GM23338 (cell line): ENCODE results near the gene ZNF611. TPM values are rescaled to one million over a fixed set of nuclear protein-coding genes. Genes with fewer than 3 reads are reported as not detected.

Experiments
- ATAC-seq: fragments of 200-7000 bp; cut with Tn5 transposase; 3 replicates; pipeline ENCODE4 v1.9.1; 2020
- DNase-seq: peaks from one replicate; pipeline ENCODE4 v3.0.0-alpha.2; 2015; ENCODE audit warnings: low spot score
- H2AFZ ChIP-seq: fragments of 200-600 bp; sonication (generic); 2 replicates; pipeline ENCODE4 v1.8.0; 2016; ENCODE audit warnings: antibody characterized with exemption, mild to moderate bottlenecking, moderate library complexity
- H3F3A ChIP-seq: fragments of 200-600 bp; sonication (generic); replicated peaks from 2 replicates; pipeline ENCODE4 v1.8.0; 2017; ENCODE audit warnings: antibody characterized with exemption, mixed run types, low read depth
- H3K27ac ChIP-seq: fragments of 200-600 bp; sonication (generic); 2 replicates; pipeline ENCODE4 v1.6.1; 2016; ENCODE audit warnings: low read depth
- H3K27me3 ChIP-seq: fragments of 200-600 bp; sonication (generic); 2 replicates; pipeline ENCODE4 v1.8.0; 2016; ENCODE audit warnings: mild to moderate bottlenecking, mixed run types, moderate library complexity; ENCODE audit not compliant: insufficient read depth
- H3K36me3 ChIP-seq: fragments of 200-600 bp; sonication (generic); 2 replicates; pipeline ENCODE4 v1.8.0; 2016; ENCODE audit warnings: mild to moderate bottlenecking; ENCODE audit not compliant: insufficient read depth
- H3K4me1 ChIP-seq: fragments of 200-600 bp; sonication (generic); 2 replicates; pipeline ENCODE4 v1.8.0; 2016; ENCODE audit warnings: mild to moderate bottlenecking, moderate library complexity; ENCODE audit not compliant: insufficient read depth
- H3K4me2 ChIP-seq: fragments of 200-600 bp; sonication (generic); 2 replicates; pipeline ENCODE4 v1.7.1; 2017; ENCODE audit warnings: mixed run types
- H3K4me3 ChIP-seq: fragments of 200-600 bp; sonication (generic); 2 replicates; pipeline ENCODE4 v1.6.1; 2016; ENCODE audit warnings: mixed run types
- H3K79me2 ChIP-seq: fragments of 200-600 bp; sonication (generic); replicated peaks from 2 replicates; pipeline ENCODE4 v1.8.0; 2017; ENCODE audit warnings: mild to moderate bottlenecking; ENCODE audit not compliant: insufficient read depth
- H3K9me2 ChIP-seq: fragments of 200-600 bp; sonication (generic); 2 replicates; pipeline ENCODE4 v1.8.0; 2017; ENCODE audit not compliant: insufficient read depth
- H4K20me1 ChIP-seq: fragments of 200-600 bp; sonication (generic); replicated peaks from 2 replicates; pipeline ENCODE4 v1.8.0; 2017; ENCODE audit warnings: mild to moderate bottlenecking; ENCODE audit not compliant: insufficient read depth
- H3K27ac Mint-ChIP-seq: 2 replicates; pipeline ENCODE4 v1.8.0; 2020; ENCODE audit warnings: inconsistent platforms, mild to moderate bottlenecking, moderate library complexity, mixed read lengths
- H3K27me3 Mint-ChIP-seq: 3 replicates; pipeline ENCODE4 v1.8.0; 2022; ENCODE audit warnings: low read depth, mild to moderate bottlenecking, moderate library complexity, mixed read lengths, inconsistent platforms; ENCODE audit not compliant: insufficient read depth, poor library complexity
- H3K36me3 Mint-ChIP-seq: 3 replicates; pipeline ENCODE4 v1.8.0; 2021; ENCODE audit warnings: low read depth, mild to moderate bottlenecking, inconsistent platforms, moderate library complexity, mixed read lengths
- H3K4me1 Mint-ChIP-seq: 3 replicates; pipeline ENCODE4 v1.8.0; 2020; ENCODE audit warnings: mild to moderate bottlenecking, inconsistent platforms, mixed read lengths
- H3K4me3 Mint-ChIP-seq: 3 replicates; pipeline ENCODE4 v1.8.0; 2021; ENCODE audit warnings: moderate library complexity, mild to moderate bottlenecking, inconsistent platforms, mixed read lengths
- H3K9me3 Mint-ChIP-seq: 3 replicates; pipeline ENCODE4 v1.8.0; 2020; ENCODE audit warnings: moderate library complexity, mild to moderate bottlenecking, inconsistent platforms, mixed read lengths
- CTCF ChIP-seq, 2 experiments: fragments of 200-600 bp in 1 of 2; sonication (generic) in 1 of 2; conservative IDR thresholded peaks; 2 replicates each; pipeline versions ENCODE4 v1.5.1 to v1.6.1; 2016 to 2017; ENCODE audit warnings: antibody characterized with exemption in 2 of 2, low read depth in 2 of 2, mild to moderate bottlenecking in 2 of 2, moderate library complexity in 1 of 2
- EZH2 ChIP-seq: fragments of 200-600 bp; sonication (generic); IDR thresholded peaks from one replicate; pipeline ENCODE4 v1.8.0; 2017; ENCODE audit warnings: antibody characterized with exemption, mild to moderate bottlenecking, low read depth; ENCODE audit not compliant: unreplicated experiment
- JUNB ChIP-seq: IDR thresholded peaks from one replicate; pipeline ENCODE4 v1.6.1; 2016; ENCODE audit warnings: antibody characterized with exemption; ENCODE audit not compliant: unreplicated experiment
- POLR2AphosphoS5 ChIP-seq: IDR thresholded peaks from 2 replicates; pipeline ENCODE4 v1.6.1; 2016; ENCODE audit warnings: antibody characterized with exemption, low read depth
- STAT1 ChIP-seq: IDR thresholded peaks from one replicate; pipeline ENCODE4 v1.6.1; 2016; ENCODE audit warnings: antibody characterized with exemption; ENCODE audit not compliant: unreplicated experiment
- ZNF331 ChIP-seq: fragments of 250-450 bp; sonication (Bioruptor Pico); IDR thresholded peaks from 2 replicates; pipeline ENCODE4 v1.5.0; 2020; ENCODE audit warnings: low read depth, mild to moderate bottlenecking, moderate library complexity
- polyA plus RNA-seq: library from polyadenylated mRNA; unstranded; fragments of >200 nt; fragmentation: Nextera tagmentation; extraction: Ambion mirVana; gene quantifications from 2 replicates; pipeline ENCODE4 v1.2.1, GENCODE V29; 2016
- total RNA-seq: library from RNA; depleted of rRNA; stranded (reverse); fragments of >200 nt; shearing (Covaris generic); gene quantifications from 2 replicates; pipeline ENCODE4 v1.2.3, GENCODE V29; 2014
- TF ChIP-seq, protein P1 (sequence below): fragments of 250-450 bp; sonication (Bioruptor Pico); IDR thresholded peaks from 2 replicates; pipeline ENCODE4 v1.5.0; 2020; ENCODE audit warnings: mild to moderate bottlenecking, moderate library complexity
- TF ChIP-seq, protein P2 (sequence below): IDR thresholded peaks from 2 replicates; pipeline ENCODE4 v1.6.1; 2016; ENCODE audit warnings: antibody characterized with exemption

The ZNF611 gene
- total and polyA plus RNA-seq, 2 experiments from 2014 or later: 5.3 to 16.4 TPM

GRCh38 chr19:52666506-52666905 is 68.3 kb downstream of the ZNF611 start:
- Histone ChIP-seq H3K4me2 (no peak overlapping the region), H4K20me1 (no peaks in the 10 kb centered on the region; the same call in 1 of the 2 replicates), H3K27me3 (no peaks in the 10 kb centered on the region), H3K4me3 (no peak overlapping the region), H3K9me2 (no peaks in the 10 kb centered on the region), H3K27ac (no peak overlapping the region), H3K36me3 (no peaks in the 10 kb centered on the region), H3F3A (no peaks in the 10 kb centered on the region), H3K4me1 (peaks cover 16% of the 10 kb centered on the region), H2AFZ (no peak overlapping the region), H3K79me2 (no peaks in the 10 kb centered on the region)
- Mint-ChIP-seq H3K36me3 (peaks cover 4% of the 10 kb centered on the region; the same call in 2 of the 3 replicates), H3K4me3 (no peak overlapping the region), H3K4me1 (peaks cover 28% of the 10 kb centered on the region), H3K27ac (no peak overlapping the region), H3K9me3 (no peaks in the 10 kb centered on the region), H3K27me3 (peaks cover 2% of the 10 kb centered on the region)
- TF ChIP-seq, protein P1, sequence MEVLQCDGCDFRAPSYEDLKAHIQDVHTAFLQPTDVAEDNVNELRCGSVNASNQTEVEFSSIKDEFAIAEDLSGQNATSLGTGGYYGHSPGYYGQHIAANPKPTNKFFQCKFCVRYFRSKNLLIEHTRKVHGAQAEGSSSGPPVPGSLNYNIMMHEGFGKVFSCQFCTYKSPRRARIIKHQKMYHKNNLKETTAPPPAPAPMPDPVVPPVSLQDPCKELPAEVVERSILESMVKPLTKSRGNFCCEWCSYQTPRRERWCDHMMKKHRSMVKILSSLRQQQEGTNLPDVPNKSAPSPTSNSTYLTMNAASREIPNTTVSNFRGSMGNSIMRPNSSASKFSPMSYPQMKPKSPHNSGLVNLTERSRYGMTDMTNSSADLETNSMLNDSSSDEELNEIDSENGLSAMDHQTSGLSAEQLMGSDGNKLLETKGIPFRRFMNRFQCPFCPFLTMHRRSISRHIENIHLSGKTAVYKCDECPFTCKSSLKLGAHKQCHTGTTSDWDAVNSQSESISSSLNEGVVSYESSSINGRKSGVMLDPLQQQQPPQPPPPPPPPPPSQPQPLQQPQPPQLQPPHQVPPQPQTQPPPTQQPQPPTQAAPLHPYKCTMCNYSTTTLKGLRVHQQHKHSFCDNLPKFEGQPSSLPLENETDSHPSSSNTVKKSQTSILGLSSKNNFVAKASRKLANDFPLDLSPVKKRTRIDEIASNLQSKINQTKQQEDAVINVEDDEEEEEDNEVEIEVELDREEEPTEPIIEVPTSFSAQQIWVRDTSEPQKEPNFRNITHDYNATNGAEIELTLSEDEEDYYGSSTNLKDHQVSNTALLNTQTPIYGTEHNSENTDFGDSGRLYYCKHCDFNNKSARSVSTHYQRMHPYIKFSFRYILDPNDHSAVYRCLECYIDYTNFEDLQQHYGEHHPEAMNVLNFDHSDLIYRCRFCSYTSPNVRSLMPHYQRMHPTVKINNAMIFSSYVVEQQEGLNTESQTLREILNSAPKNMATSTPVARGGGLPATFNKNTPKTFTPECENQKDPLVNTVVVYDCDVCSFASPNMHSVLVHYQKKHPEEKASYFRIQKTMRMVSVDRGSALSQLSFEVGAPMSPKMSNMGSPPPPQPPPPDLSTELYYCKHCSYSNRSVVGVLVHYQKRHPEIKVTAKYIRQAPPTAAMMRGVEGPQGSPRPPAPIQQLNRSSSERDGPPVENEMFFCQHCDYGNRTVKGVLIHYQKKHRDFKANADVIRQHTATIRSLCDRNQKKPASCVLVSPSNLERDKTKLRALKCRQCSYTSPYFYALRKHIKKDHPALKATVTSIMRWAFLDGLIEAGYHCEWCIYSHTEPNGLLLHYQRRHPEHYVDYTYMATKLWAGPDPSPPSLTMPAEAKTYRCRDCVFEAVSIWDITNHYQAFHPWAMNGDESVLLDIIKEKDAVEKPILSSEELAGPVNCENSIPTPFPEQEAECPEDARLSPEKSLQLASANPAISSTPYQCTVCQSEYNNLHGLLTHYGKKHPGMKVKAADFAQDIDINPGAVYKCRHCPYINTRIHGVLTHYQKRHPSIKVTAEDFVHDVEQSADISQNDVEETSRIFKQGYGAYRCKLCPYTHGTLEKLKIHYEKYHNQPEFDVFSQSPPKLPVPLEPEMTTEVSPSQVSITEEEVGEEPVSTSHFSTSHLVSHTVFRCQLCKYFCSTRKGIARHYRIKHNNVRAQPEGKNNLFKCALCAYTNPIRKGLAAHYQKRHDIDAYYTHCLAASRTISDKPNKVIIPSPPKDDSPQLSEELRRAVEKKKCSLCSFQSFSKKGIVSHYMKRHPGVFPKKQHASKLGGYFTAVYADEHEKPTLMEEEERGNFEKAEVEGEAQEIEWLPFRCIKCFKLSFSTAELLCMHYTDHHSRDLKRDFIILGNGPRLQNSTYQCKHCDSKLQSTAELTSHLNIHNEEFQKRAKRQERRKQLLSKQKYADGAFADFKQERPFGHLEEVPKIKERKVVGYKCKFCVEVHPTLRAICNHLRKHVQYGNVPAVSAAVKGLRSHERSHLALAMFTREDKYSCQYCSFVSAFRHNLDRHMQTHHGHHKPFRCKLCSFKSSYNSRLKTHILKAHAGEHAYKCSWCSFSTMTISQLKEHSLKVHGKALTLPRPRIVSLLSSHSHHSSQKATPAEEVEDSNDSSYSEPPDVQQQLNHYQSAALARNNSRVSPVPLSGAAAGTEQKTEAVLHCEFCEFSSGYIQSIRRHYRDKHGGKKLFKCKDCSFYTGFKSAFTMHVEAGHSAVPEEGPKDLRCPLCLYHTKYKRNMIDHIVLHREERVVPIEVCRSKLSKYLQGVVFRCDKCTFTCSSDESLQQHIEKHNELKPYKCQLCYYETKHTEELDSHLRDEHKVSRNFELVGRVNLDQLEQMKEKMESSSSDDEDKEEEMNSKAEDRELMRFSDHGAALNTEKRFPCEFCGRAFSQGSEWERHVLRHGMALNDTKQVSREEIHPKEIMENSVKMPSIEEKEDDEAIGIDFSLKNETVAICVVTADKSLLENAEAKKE: no peak
- TF ChIP-seq CTCF (conservative IDR thresholded peaks at IDR 0.05; ENCODE audit: low read depth in 2 of 2) (no peak), ZNF331 (CRISPR knock-in tag) (no peak), STAT1 (no peak), POLR2AphosphoS5 (no peak), EZH2 (no peak), JUNB (no peak)
- TF ChIP-seq, protein P2, sequence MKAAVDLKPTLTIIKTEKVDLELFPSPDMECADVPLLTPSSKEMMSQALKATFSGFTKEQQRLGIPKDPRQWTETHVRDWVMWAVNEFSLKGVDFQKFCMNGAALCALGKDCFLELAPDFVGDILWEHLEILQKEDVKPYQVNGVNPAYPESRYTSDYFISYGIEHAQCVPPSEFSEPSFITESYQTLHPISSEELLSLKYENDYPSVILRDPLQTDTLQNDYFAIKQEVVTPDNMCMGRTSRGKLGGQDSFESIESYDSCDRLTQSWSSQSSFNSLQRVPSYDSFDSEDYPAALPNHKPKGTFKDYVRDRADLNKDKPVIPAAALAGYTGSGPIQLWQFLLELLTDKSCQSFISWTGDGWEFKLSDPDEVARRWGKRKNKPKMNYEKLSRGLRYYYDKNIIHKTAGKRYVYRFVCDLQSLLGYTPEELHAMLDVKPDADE: no peak
- ATAC-seq: no peak
- DNase-seq: no peak
